ENCODE measurements around the gene DOC2A. TPM values are rescaled to one million over a fixed set of nuclear protein-coding genes. Genes with fewer than 3 reads are reported as not detected.

The DOC2A gene
- total and polyA plus RNA-seq, 9 of the 15 experiments (the other 6 are each of a cell fraction or from before 2014, with no cell fraction given) = 0.03 to 0.38 (median 0.28) TPM; not detected in 1

DNA sequence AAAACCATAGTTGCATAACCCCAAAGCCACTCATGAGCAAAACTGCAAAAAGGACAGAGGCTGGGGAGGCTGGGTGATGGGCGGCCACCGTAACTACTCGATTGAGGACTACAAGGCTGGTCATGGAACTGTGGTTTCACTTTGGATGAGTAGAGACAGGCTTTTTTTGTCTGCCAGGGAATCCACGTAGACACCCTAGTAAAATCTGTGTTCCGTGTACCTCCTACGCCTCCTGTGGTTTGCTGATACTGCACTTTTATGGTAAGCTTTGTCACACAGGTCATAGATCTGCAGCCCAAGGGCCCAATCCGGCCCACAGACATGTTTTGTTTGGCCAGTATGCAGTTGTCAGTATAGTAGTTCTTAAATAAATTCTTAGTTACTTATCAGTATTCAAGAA, 22.4 kb upstream of the DOC2A start (continued):
- TF ChIP-seq GTF2B (IDR thresholded peaks at IDR 0.05; ENCODE audit: extremely low read depth, insufficient read length) (no peak), RNF2 (IDR thresholded peaks at IDR 0.05) (no peak), KDM5B (IDR thresholded peaks at IDR 0.05; ENCODE audit: insufficient replicate concordance, low read depth, low read length) (no peak), ZNF79 (CRISPR knock-in tag; IDR thresholded peaks at IDR 0.05; ENCODE audit: low read depth) (no peak), ZFP36 (IDR thresholded peaks at IDR 0.05; ENCODE audit: low read depth, low read length, partially characterized antibody) (no peak), ZNF316 (IDR thresholded peaks at IDR 0.05) (peak; percentile 98), NR0B1 (IDR thresholded peaks at IDR 0.05; ENCODE audit: partially characterized antibody) (no peak), ZNF766 (CRISPR knock-in tag; conservative IDR thresholded peaks at IDR 0.05) (no peak), ZNF311 (CRISPR knock-in tag; IDR thresholded peaks at IDR 0.05) (no peak), HMG20B (CRISPR knock-in tag; IDR thresholded peaks at IDR 0.05) (no peak), CREM (IDR thresholded peaks at IDR 0.05; ENCODE audit: low read depth) (peak; percentile 55), ARID3A (IDR thresholded peaks at IDR 0.05; ENCODE audit: borderline replicate concordance, low read depth, low read length) (no peak), TCF15 (CRISPR knock-in tag; IDR thresholded peaks at IDR 0.05) (no peak), DEAF1 (CRISPR knock-in tag; IDR thresholded peaks at IDR 0.05) (no peak), CBFA2T3 (IDR thresholded peaks at IDR 0.05) (peak; percentile 81), MEIS2 (IDR thresholded peaks at IDR 0.05; ENCODE audit: partially characterized antibody) (peak; percentile 20), COPS2 (conservative IDR thresholded peaks at IDR 0.05) (no peak), ESRRB (CRISPR knock-in tag; IDR thresholded peaks at IDR 0.05; ENCODE audit: borderline replicate concordance) (no peak), MAZ (CRISPR knock-in tag; conservative IDR thresholded peaks at IDR 0.05 in 1 of 2, IDR thresholded peaks at IDR 0.05 in 1 of 2) (no peak)
